ENCODE measurements around the gene SLC37A1. TPM values are rescaled to one million over a fixed set of nuclear protein-coding genes. Genes with fewer than 3 reads are reported as not detected.

SLC37A1 gene
- total and polyA plus RNA-seq, 8 donors, result 4.7 to 14.3 (median 7.9) TPM

- no peak for DNase-seq
- intact Hi-C loops (cut with DNase I), result no loop called here
- peaks cover 0 to 4% (median 0%) of the 10 kb centered on the region in 3 donors for H3K4me1 ChIP-seq
- WGBS, 2 donors, result 43 to 45% methylated on average over 1 of the region's 1 CpG
- ATAC-seq, result no peak
- no peaks in the 10 kb centered on the region for H3K9me3 ChIP-seq
- TF ChIP-seq CTCF (IDR thresholded peaks at IDR 0.05), result no peak
- no peak overlapping the region for H3K27ac ChIP-seq
- no peak overlapping the region for H3K4me3 ChIP-seq
- no peaks in the 10 kb centered on the region for H3K27me3 ChIP-seq
- H3K36me3 ChIP-seq, result no peaks in the 10 kb centered on the region
- FAIRE-seq, result no peak
These were observed 22.3 kb upstream of the SLC37A1 start for GRCh38 chr21:42491328-42491727.

GRCh38 chr21:42492201-42492600 lies 21.5 kb upstream of the SLC37A1 start:
- 80 to 82% methylated on average over 8 of the region's 8 CpGs for WGBS, 2 donors
- ATAC-seq (no peak), DNase-seq (no peak), FAIRE-seq (no peak)
- intact Hi-C loops (cut with DNase I), result no loop called here
- Histone ChIP-seq H3K36me3 (no peaks in the 10 kb centered on the region), H3K27ac (no peak overlapping the region), H3K27me3 (no peaks in the 10 kb centered on the region), H3K9me3 (no peaks in the 10 kb centered on the region), H3K4me1 (peaks cover 0 to 8% (median 0%) of the 10 kb centered on the region in 3 donors), H3K4me3 (no peak overlapping the region)
- TF ChIP-seq CTCF (IDR thresholded peaks at IDR 0.05), result no peak

GRCh38 chr21:42493109-42494060 lies 20.3 kb upstream of the SLC37A1 start:
- H3K36me3 ChIP-seq, result no peaks in the 10 kb centered on the region
- FAIRE-seq, result no peak
- no peak for DNase-seq
- peaks cover 0 to 8% (median 0%) of the 10 kb centered on the region in 3 donors for H3K4me1 ChIP-seq
- 75 to 88% methylated on average over 13 of the region's 13 CpGs for WGBS, 2 donors
- ATAC-seq, result no peak
- intact Hi-C loops (cut with DNase I), result no loop called here
- no peaks in the 10 kb centered on the region for H3K9me3 ChIP-seq
- no peaks in the 10 kb centered on the region for H3K27me3 ChIP-seq
- no peak for TF ChIP-seq CTCF (IDR thresholded peaks at IDR 0.05)
- H3K27ac ChIP-seq, result no peak overlapping the region
- no peak overlapping the region for H3K4me3 ChIP-seq

GRCh38 chr21:42495027-42495426 lies 18.6 kb upstream of the SLC37A1 start:
- DNase-seq (peak in 1 of 6 donors; percentile 26), FAIRE-seq (no peak), ATAC-seq (no peak)
- Histone ChIP-seq H3K27ac (peak overlapping the region in 1 of 4 donors; percentile 53), H3K4me3 (no peak overlapping the region), H3K4me1 (peaks cover 0 to 8% (median 0%) of the 10 kb centered on the region in 3 donors), H3K9me3 (no peaks in the 10 kb centered on the region), H3K27me3 (no peaks in the 10 kb centered on the region), H3K36me3 (no peaks in the 10 kb centered on the region)
- 83 to 86% methylated on average over 5 of the region's 5 CpGs for WGBS, 2 donors
- TF ChIP-seq CTCF (IDR thresholded peaks at IDR 0.05), result no peak
- intact Hi-C loops (cut with DNase I), result no loop called here

GRCh38 chr21:42495765-42496119 lies 17.9 kb upstream of the SLC37A1 start:
- no peak for DNase-seq

More at GRCh38 chr21:42495765-42496119, 17.9 kb upstream of the SLC37A1 start:
- ATAC-seq, result peak; percentile 8 to 31 (median 18)
- Histone ChIP-seq H3K27ac (peak overlapping the region in 3 of 4 donors; percentile 10 to 58 (median 53)), H3K27me3 (no peaks in the 10 kb centered on the region), H3K4me3 (peak overlapping the region; percentile 20 to 67 (median 46)), H3K36me3 (no peaks in the 10 kb centered on the region), H3K9me3 (no peaks in the 10 kb centered on the region), H3K4me1 (peaks cover 0 to 8% (median 0%) of the 10 kb centered on the region in 3 donors)
- intact Hi-C loops (cut with DNase I), result no loop called here
- 0 to 2% methylated on average over 18 of the region's 18 CpGs for WGBS, 2 donors
- no peak for TF ChIP-seq CTCF (IDR thresholded peaks at IDR 0.05)
- FAIRE-seq, result no peak
